GM19328 (cell line): ENCODE measurements around the gene SLC4A2.

Experiments used
- ATAC-seq: cut with Tn5 transposase; IDR thresholded peaks from one replicate; pipeline ENCODE4 v1.9.1; 2021; ENCODE audit warnings: mild to moderate bottlenecking, moderate library complexity; ENCODE audit not compliant: unreplicated experiment

SLC4A2 gene

DNA sequence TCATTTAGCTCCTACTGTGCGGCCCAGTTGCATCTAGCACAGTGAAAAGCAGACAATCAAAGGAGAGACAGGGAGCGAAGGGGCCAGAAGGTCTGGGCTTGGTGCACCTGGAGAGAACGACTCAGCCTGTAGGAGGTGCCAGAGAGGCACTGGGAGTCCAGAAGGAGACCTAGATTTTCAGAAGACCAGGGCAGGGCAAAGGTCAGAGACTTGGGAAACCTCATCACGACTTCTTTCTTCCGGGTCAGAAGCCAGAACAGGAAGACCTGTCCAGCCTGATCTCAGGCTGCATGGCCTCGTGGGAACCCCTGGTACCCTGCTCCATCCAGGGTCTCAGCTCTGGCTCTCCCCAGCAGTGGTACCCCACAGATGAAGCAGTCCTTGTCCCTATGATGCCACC, 32.0 kb downstream of the SLC4A2 start:
- ATAC-seq = no peak

DNA sequence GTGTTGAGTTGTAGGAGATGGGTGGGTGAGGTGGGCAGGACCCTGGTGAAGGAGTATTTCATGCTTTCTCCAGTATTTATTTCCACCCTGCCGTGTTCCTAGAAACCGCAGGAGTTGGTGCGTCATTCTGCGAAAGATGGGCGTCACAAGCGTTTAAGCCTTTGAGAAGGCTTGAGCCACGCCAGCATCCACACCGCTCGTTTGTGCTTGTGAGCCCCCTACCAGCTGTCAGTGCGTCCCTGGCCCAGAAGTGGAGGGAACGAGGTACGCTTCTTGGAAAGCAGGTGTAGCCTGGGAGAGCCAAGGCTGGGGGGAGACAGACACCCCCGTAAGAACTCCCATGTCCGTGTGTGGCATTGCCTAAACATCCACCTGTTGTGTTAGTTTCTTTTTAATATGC, 32.6 kb downstream of the SLC4A2 start:
- ATAC-seq = no peak

DNA sequence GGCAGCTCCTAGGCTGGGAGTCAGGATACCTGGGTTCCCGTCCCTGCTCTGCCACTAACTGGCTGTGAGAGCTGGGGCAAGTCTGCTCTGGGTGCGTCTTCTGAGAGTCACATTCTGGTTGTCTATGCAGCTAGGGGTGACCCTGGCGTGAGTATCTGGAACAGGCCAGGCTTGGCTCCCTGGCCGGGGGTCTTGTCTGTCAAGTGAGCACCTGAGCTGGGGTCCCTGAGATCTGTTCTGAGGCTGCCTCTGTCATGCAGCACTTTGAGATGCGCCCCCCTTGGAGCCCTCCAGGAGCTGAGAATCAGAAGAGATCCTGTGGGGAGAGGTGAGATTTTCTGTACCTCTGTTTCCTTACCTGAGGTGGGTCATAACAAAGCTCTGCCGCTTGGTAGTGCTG, 34.4 kb downstream of the SLC4A2 start:
- ATAC-seq = no peak

DNA sequence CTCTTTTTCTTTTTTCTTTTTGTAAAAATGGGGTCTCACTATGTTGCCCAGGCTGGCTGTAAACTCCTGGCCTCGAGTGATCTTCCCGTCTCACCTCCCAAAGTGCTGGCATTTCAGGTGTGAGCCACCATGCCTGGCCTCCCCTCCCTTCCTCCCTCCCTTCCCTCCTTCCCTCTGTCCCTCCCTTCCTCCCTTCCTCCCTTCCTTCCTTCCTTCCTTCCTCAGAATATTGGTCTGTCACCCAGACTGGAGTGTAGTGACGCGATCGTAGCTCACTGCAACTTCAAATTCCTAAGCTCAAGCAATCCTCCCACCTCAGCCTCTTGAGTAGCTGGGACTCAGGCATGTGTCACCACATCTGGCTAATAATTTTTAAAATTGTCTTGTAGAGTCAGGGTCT, 35.3 kb downstream of the SLC4A2 start:
- no peak for ATAC-seq

DNA sequence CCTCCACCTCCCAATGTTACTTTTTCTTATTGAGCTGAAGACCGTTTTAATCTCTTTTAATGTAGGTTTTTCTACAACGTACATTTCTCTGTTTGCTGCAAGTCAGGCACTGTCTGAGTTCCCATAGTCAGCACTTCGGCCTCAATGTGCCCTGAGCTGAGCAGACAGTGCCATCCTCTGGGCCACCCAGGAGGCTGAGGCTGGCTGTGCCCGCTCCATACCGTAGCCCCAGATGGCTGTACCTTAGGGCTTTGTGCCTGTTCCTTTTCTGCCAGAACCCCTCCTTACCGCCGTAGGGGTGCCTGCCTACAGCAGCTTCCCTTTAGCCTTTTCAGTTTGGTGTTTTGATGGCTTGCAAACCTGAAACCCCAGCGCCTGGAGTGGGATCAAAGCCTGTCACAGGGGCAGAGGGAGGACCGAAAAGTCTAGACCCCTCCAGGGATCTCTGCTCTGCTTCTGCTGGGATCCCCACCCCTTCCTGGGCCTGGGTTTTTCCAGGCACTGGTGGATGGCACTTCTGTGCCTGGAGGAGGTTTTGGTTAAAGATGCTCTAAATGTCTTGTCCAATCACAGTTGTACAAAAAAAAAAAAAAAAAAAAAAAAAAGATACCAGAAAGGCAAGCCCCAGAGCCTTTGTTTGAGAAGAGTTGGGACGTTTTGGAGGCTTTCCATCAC, 35.9 kb downstream of the SLC4A2 start:
- no peak for ATAC-seq

DNA sequence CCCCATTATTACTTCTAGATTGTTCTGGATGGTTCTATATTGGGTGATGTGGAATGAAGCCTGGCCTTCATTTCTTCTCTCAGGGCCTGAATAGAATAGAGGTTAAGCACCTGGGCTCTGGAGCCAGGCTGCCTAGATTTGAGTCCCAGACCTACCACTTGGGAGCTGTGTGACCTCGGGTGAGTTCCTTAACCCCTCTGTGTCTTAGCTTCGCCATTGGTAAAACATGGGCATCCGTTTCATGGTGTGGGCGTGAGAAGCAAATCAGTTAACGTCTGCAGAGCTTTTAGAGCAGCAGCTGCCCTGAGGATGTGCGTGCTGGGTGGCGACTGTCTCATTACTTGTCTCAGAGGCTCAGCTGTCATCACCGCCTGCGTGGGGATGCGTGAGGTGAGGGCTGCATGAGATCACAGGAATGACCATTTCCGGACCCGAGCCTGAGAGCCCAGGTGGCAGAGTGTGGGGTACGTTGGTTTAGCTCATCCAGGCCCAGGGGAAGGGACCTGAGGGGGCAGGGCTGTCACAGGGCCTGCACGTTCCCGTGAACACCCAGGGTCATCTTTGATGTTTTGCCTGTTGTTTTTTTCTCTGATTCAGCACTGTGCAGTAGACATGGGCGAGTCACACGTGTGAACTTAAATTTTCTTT, 36.6 kb downstream of the SLC4A2 start:
- no peak for ATAC-seq

DNA sequence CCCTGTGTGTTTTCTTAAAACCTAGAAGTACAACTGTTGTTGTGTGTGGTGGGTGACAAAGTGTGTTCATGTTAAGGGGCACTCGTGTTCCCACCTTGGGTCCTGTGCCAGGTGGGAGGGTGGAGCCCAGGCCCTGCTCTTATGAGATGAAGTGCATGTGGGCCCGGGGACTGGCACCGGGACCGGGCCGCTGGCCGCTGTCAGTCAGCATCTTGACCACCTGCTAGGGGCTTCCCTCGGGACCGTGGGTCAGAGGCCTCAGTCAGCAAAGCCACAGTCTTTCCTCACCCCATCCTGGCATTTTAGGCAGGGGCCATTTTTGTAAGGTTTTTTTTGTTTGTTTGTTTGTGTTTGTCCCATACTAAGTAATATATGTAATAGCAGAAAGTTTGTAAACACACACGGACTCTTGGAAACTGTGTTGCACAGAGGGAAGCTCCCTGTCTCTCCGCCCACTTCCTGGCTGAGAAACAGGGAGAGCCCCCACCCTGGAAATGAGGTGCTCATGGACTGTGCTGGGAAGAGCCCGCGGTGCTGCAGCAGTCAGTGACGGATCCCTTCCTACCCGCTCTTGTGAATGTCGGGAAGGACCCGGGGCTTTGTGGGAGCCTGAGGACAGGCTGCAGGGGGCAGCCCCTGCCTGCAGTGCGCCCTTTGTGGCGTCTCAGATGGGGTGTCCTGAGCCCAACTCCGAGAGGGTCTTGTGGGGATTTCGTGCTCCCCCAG, 40.3 kb downstream of the SLC4A2 start:
- no peak for ATAC-seq

DNA sequence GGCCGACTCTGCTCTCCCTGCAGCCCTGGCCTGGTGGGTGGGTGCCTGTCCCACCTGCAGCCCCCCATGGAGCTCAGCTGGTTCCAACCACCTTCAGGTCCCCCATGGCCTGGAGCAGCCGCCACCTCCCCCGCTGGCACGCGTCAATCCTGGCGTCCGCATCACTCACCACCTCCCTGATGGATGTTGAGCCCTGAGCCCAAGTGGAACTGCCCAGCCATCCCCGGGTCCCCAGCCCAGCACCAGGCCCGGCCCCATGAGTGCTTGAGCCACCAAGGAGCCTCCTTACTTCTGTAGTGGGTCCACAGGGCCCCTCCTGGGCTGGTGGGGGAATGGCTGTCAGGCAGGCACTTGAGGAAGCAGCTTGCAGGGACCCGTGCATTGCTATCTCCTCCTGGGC, 41.5 kb downstream of the SLC4A2 start:
- ATAC-seq = no peak

DNA sequence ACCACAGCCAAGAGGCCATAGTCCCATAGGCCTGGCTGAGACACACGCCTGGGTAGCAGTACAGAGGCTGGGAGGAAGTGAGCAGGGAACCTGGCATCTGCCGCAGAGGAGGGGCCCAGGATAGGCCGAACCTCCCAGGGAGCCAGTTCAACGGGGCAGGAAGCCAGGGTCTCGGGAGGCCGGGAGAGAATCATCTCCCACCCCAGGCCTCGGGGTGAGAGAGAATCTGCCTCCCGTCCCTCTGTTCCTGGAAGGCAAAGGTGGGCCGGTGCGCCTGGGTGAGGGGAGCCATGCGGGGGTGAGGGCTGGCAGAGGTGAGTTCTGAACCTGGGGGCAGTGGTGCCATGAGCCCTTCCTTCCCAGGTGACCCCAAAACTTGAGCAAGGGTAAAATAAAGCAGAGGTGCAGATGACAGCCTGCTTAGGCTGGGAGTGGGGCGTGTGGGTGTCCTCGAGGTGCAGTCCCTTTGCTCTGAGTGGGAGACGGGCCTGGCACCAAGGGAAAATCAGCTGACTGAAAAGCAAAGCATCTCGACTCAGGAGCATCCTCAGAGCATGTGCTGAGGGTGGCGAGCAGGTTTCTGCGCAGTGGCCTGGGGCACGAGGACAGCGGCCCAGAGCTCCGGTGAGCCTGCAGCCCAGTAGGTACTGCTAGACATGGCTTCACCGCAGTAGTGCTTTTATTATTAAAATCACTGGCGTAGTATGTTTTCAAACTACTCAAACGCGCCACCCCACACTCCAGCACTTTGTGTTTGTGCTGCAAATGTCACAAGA, 42.4 kb downstream of the SLC4A2 start:
- ATAC-seq = no peak

DNA sequence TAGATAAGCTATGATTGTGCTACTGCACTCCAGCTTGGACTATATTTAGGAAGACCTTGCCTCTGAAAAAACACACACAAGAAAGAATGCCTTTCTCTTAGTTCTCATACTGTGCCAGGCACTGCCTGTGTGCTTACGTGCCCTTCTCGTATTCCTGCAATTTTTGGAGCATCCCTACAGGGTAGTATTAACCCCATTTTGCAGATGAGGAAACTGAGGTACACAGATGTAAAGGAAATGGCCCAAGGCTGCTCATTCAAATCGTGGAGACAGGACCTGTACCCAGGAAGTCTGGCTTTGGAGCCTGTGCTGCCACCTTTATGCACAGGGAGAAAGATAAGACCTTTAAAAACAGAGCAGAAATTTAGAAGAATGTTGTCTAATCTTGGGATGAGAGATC, 43.6 kb downstream of the SLC4A2 start:
- no peak for ATAC-seq

DNA sequence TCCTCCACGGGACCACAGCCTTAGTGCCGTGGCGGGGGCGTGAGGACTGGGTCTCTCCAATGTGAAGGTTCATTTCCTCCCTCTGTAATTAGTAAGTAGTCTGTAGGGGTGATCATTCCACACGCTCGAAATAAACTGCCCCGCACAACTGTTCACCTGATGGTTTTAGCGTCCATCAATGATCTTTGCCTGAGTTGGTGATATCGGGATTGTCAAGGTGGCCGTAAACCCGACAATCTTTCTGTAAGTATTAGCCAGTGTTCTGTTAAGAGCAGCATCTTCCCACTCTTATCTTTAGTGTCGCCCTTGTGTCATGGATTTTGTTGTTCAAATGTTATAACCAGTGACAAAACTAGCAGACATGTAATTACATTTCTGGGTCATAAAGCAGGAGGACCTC, 44.6 kb downstream of the SLC4A2 start:
- ATAC-seq = no peak

DNA sequence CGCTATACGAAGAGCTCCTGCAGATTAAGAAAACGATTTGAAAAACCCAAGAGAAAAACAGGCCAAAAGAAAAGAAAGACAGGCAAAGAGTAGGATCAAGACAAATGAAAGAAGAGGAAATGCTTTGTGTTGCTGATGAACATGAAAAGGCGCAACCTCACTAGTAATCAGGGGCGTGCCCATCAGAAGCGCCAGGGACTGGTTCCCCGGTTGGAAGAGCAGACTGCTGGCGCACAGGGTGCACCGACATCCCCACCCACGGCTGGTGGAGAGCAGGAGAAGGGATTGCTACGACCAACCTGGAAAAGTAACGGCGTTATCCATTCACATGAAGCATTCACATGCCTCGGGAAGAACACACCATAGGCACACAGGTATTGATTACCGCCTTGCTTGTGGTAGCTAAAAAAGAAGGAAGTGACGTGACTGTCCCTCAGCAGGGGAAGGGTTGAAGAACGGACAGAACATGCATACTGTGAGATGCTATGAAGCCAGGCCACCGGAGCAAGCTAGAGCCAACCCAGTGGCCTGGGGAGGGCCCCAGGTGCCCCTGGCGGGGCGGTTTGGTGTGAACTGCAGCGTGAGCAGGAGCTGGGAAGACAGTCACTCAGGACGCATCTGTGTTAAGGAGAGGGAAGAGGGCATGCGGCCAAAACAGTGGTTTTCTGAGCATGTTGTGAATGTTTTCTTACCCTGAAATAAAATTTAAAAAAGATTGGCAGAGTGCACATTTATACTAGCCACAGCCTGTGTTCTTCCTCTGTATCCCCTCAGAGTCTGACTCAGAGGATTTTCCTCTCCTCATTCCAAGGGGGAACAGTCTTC, 45.2 kb downstream of the SLC4A2 start:
- ATAC-seq = no peak

DNA sequence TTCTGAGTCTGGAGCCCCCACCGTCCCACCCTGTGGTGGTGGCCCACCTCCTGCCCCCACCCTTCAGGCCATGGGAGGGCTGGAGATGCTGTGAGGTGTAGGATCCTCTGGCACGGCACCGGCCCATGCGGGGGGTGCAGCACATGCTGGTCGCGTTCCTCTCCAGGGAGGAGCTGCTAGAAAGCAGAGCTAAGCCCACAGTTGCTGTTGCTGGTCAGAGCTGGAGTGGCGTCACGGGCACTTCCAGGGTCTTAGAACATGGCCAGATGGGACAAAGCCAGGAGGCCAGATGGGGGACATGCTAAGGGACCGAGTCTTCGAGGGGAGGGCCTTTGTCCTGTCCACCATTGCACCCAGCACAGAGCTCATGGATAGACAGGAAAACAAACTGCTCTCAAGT, 48.5 kb downstream of the SLC4A2 start:
- ATAC-seq = no peak

DNA sequence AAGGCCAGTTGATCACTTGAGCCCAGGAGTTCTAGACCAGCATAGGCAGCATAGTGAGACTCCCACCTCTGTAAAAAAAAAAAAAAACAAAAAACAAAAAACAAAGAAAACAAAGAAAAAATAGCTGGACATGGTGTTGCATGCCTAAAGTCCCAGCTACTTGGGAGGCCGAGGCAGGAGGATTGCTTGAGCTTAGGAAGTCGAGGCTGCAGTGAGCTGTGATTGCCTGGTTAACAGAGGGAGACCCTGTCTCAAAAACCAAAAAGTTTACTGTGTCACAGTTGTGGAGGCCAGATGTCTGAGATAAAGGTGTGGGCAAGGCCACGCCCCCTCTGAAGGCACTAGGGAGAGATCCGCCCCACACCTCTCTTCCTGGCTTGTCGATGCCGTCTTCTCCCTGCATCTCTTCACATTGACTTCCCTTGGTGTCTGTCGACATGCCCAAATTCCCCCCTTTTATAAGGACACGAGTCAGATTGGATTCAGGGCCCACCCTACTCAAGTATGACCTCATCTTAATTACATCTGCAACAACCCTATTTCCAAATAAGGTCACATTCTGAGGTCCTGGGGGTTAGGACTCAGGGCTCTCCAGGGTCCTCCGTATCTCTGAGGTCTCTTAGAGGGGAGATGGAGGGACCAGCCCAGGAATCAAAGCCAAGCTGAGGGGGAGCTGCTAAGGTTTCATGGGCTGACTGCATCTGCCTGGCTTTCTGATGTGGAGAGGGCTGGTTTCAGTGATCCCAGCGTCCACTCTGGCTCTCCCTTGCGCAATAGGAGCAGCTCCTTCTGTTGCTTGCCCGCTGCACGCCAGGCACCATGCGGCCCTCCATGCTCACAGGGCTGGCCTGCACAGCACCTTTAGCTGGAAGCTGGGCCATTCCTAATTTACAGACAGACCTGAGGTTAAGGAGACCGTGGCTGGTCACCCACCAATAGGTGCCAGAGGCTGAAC, 50.0 kb downstream of the SLC4A2 start:
- ATAC-seq = no peak

DNA sequence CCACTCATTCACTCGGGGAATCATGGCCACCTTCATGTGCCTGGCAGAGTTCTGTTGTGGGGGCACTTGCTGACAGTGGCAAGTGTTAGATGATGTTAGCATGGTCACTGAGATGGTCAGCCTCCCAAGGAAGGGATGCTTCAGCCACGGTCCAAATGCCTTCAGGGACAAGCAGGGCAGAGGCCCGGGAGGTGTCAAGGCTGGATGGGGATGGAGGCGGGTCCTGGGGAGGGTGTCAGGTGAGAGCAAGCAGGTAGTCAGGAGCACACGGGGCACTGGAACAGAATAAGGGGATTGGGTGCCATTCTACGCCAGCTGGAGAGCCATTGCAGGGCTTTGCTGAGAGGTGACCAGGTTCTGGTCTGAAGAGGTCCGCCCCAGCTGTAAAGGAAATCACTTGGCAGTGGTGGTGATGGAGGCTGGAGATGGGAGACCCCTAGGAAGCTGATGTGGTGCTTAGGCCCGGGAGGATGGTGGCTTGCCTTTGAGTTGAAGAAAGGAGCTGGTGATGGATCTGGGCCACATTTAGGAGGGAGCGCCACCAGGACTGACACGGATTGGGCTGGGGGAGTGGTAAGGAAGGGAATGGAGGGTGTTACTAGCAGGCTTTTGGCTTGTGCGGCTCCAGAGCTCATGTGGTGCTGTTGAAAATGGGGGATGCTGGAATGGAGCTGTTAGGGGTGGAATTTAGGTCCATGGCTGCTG, 51.0 kb downstream of the SLC4A2 start:
- ATAC-seq = no peak

DNA sequence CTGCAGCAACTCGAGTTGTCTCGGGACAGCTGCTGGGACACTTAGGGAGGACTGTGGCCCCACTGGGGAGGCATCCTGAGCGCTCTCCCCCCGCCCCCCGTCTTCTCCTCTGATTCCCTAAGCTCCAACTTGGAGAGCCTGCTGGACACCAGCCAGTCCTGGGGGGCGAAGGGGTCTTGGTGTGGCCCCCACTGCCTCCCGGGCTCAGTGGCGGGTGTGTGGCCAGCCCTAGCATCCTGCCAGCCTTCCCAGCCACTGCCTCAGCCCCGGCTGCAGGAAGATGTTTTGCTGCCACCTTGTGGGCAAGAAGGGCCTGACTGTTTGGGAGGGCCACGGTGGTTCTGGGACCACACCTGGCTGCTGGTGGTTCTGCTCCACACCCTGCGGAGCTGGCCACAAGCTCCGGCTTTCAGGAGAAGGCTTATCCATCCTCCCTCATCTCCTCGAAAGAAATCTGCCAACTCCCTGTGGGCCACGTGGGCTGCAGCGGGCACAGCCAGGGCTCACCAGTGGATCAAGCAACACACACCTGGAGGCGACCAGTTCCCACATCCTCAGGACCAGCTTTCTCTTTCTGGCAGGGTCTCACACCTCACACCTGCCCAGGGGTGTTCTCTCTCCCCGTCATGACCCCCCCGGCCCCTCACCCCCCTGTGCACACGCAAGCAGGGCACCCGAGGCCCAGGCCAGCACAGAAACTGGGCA, 51.7 kb downstream of the SLC4A2 start:
- peak; percentile 65 for ATAC-seq

DNA sequence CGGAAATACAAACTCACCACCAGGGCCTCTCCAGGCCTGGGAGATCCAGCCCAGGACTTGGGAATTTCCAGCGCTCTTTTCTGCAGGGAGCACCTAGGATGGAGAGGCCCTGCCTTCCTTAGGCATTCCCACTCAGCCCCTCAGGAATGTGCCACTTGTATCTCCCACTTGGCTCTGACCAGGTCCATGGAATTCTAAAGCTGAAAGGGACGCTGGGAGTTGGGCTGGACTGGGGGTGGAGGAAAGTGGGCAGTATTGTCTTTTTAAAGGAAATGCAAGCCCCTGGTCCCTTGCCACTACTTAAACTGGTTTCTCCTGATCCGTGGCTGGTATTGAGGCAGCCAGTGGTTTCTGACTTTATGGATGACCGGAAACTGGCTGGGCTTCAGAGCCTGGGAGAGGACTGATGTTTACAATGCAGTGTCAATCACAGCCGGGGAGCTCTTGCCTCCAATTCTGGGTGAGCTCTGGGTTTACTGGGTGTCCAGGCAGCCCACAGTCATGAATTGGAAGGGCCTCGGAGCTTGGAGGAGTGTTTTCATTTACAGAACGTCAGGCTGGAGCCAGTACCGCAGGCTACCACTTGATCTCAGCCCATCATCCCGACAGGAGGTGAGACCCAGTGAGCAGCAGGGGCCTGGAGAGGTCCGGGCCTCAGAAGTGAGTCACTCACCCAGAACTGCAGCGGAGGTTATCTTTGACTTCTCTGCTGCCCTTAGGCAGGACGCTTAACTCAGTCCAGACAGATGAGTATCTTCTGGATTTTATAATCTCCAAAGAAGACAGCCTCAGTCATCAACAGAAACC, 54.2 kb downstream of the SLC4A2 start:
- no peak for ATAC-seq
